Dendritic cell treated with granulocyte-macrophage colony-stimulating factor and Interleukin-4, amounts not matched to agents 40 ng/mL and 50 ng/mL, for 4 days (primary cell): ENCODE results near the gene FAM124A.

Source experiments
- H3K27ac Mint-ChIP-seq: one replicate; pipeline ENCODE4 v1.8.0; 2022; ENCODE audit warnings: mild to moderate bottlenecking, mixed read lengths
- H3K27me3 Mint-ChIP-seq: one replicate; pipeline ENCODE4 v1.8.0; 2022; ENCODE audit warnings: mild to moderate bottlenecking, mixed read lengths
- H3K36me3 Mint-ChIP-seq: one replicate; pipeline ENCODE4 v1.8.0; 2022; ENCODE audit warnings: low read depth, mixed read lengths
- H3K4me1 Mint-ChIP-seq: one replicate; pipeline ENCODE4 v1.8.0; 2022; ENCODE audit warnings: low read depth, mixed read lengths
- H3K4me3 Mint-ChIP-seq: one replicate; pipeline ENCODE4 v1.8.0; 2022; ENCODE audit warnings: mild to moderate bottlenecking, moderate library complexity, mixed read lengths
- H3K9me3 Mint-ChIP-seq: one replicate; pipeline ENCODE4 v1.8.0; 2022; ENCODE audit warnings: mixed read lengths
- intact Hi-C: fragments of 100-400 bp; cut with micrococcal nuclease; formaldehyde crosslinking; loops from one replicate; pipeline ENCODE4 v1.15.0; 2022

The FAM124A gene

DNA sequence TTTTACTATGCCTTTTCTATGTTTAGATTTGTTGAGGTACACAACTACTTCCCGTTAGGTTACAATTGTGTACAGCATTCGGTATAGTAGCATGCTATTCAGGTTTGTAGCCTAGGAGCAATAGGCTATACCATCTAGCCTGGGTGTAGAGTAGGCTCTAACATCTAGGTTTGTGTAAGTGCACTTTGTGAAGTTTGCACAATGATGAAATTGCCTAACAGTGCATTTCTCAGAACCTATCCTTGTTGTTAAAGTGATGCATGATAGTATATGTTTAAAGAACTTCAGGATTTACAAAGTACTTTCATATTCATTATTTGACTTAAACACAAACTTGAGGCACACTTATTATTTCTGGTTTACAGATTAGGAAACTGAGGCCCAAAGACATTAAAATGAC lies 105.8 kb downstream of the FAM124A start:
- peaks cover 20% of the 10 kb centered on the region for H3K4me1 Mint-ChIP-seq
- intact Hi-C loops, result no loop called here
- H3K36me3 Mint-ChIP-seq, result no peaks in the 10 kb centered on the region

GRCh38 chr13:51328488-51328887 lies 106.3 kb downstream of the FAM124A start:
- H3K9me3 Mint-ChIP-seq, result no peaks in the 10 kb centered on the region
- peaks cover 1% of the 10 kb centered on the region for H3K27me3 Mint-ChIP-seq
- peaks cover 20% of the 10 kb centered on the region for H3K4me1 Mint-ChIP-seq
- no peak overlapping the region for H3K4me3 Mint-ChIP-seq
- H3K27ac Mint-ChIP-seq, result no peak overlapping the region
- H3K36me3 Mint-ChIP-seq, result no peaks in the 10 kb centered on the region
- intact Hi-C loops, result no loop called here

More for the DNA sequence above, 105.8 kb downstream of the FAM124A start:
- peaks cover 1% of the 10 kb centered on the region for H3K27me3 Mint-ChIP-seq
- no peak overlapping the region for H3K27ac Mint-ChIP-seq
- H3K4me3 Mint-ChIP-seq, result no peak overlapping the region
- no peaks in the 10 kb centered on the region for H3K9me3 Mint-ChIP-seq

DNA sequence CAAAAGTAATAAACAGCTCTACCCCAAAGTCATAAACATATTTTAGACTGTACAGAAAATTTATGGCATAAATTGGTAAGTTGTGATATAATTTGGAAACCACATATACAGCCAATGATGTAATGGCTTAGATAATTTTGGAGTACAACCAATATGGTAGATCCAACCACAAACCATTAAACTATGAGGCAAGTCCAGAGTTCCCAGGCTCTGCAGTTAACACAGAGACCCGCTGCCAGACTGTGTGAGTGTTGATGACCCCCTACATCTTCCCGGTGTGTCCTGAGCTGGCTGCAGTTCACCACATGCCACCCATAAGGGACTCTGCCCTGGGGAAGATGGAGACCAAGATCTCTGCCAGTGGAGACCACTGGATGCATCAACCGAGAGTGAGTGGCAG lies 107.4 kb downstream of the FAM124A start:
- H3K36me3 Mint-ChIP-seq, result no peaks in the 10 kb centered on the region

GRCh38 chr13:51330791-51331190 lies 108.6 kb downstream of the FAM124A start:
- no peak overlapping the region for H3K4me3 Mint-ChIP-seq
- intact Hi-C loops, result no loop called here
- no peaks in the 10 kb centered on the region for H3K9me3 Mint-ChIP-seq

More for the DNA sequence above, 107.4 kb downstream of the FAM124A start:
- peaks cover 20% of the 10 kb centered on the region for H3K4me1 Mint-ChIP-seq
- peaks cover 1% of the 10 kb centered on the region for H3K27me3 Mint-ChIP-seq
- H3K4me3 Mint-ChIP-seq, result no peak overlapping the region
- H3K27ac Mint-ChIP-seq, result no peak overlapping the region
- intact Hi-C loops, result no loop called here
- H3K9me3 Mint-ChIP-seq, result no peaks in the 10 kb centered on the region

GRCh38 chr13:51331354-51331861 lies 109.2 kb downstream of the FAM124A start:
- Mint-ChIP-seq H3K36me3 (no peaks in the 10 kb centered on the region), H3K9me3 (no peaks in the 10 kb centered on the region), H3K4me1 (peaks cover 20% of the 10 kb centered on the region), H3K27ac (no peak overlapping the region), H3K4me3 (no peak overlapping the region), H3K27me3 (peaks cover 1% of the 10 kb centered on the region)
- intact Hi-C loops, result no loop called here

More at GRCh38 chr13:51330791-51331190, 108.6 kb downstream of the FAM124A start:
- no peak overlapping the region for H3K27ac Mint-ChIP-seq
- H3K36me3 Mint-ChIP-seq, result no peaks in the 10 kb centered on the region
- H3K27me3 Mint-ChIP-seq, result peaks cover 1% of the 10 kb centered on the region
- H3K4me1 Mint-ChIP-seq, result peaks cover 20% of the 10 kb centered on the region

GRCh38 chr13:51332566-51333361 lies 110.6 kb downstream of the FAM124A start:
- intact Hi-C loops, result no loop called here
- Mint-ChIP-seq H3K9me3 (no peaks in the 10 kb centered on the region), H3K4me1 (peaks cover 20% of the 10 kb centered on the region), H3K36me3 (no peaks in the 10 kb centered on the region), H3K27me3 (peaks cover 1% of the 10 kb centered on the region), H3K27ac (no peak overlapping the region), H3K4me3 (no peak overlapping the region)

GRCh38 chr13:51333421-51333820 lies 111.2 kb downstream of the FAM124A start:
- Mint-ChIP-seq H3K4me3 (no peak overlapping the region), H3K27ac (no peak overlapping the region), H3K36me3 (no peaks in the 10 kb centered on the region), H3K27me3 (peaks cover 1% of the 10 kb centered on the region), H3K9me3 (no peaks in the 10 kb centered on the region), H3K4me1 (peaks cover 20% of the 10 kb centered on the region)
- intact Hi-C loops, result no loop called here

DNA sequence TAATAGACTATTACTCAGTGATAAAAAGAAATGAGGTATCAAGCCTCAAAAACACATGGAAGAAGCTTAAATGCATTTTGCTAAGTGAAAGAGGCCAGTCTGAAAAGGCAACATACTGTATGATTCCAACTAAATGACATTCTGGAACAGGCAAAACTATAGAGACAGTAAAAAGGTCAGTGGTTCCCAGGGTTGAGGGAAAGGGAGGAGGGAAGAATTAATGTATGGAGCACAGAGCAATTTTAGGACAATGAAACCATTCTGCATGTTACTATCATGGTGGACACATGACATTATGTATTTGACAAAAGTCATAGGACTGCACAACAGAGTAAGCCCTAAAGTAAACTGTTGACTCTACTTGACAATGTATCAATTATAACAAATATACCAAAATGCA lies 111.6 kb downstream of the FAM124A start:
- H3K36me3 Mint-ChIP-seq, result no peaks in the 10 kb centered on the region
- no peak overlapping the region for H3K4me3 Mint-ChIP-seq
- peaks cover 1% of the 10 kb centered on the region for H3K27me3 Mint-ChIP-seq
- intact Hi-C loops, result no loop called here
- H3K9me3 Mint-ChIP-seq, result no peaks in the 10 kb centered on the region
- H3K27ac Mint-ChIP-seq, result no peak overlapping the region
- H3K4me1 Mint-ChIP-seq, result peaks cover 20% of the 10 kb centered on the region
